Stimulated activated CD8-positive, alpha-beta memory T cell treated with anti-CD3 and anti-CD28 coated beads, Interleukin-15, amount 100 ng/mL, for 4 hours (primary cell): ENCODE results near the gene PTK6.

Experiments
- DNase-seq, 2 donors: peaks; one replicate each; pipeline ENCODE4 v3.0.0-alpha.2; 2020; ENCODE audit warnings: low read depth in 2 of 2

Gene PTK6

DNA sequence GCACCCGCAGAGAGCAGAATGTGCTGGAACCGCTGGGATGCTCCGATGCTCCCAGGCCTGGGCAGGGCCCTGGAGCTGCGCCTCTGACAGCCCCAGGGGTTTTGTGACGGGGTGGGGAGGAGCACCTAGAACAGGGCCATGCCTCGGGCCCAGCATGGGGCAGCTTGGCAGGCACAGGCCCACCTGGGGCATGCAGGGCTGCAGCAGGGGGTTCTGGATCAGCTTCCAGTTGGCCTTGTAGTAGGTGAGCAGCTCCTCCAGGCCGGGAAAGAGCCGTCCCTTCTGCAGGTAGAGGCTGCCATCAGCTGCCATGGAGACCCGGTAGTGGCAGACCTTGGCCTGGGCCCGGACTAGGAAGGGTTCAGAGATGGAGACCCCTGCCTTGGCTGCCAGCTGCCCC is 6.0 kb upstream of the PTK6 start:
- no peak for DNase-seq

GRCh38 chr20:63542696-63543095 is 5.5 kb upstream of the PTK6 start:
- DNase-seq, result no peak

DNA sequence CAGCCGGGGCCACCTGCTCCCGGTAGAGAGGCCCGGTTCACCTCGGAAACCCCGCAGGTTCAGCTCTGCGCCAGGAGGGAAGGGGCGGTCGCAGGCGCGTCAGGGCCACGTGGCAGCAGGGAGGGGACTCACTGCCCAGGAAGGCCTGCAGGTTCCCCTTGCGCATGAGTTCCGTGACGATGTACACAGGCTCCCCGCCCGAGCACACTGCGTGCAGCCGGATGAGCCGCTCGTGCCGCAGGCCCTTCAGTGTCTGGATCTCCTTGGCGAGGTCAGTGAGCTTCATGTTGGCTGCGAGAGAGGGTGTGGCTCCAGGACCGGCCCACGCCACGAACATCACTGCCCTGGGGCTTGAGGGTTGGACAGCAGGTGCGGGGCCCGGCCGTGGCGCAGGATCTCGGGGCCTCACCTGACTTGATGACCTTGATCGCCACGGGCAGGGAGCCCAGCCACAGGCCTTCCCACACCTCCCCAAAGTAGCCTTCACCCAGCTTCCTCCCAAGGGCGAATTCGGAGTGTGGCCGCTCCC is 4.9 kb upstream of the PTK6 start:
- DNase-seq, result no peak

GRCh38 chr20:63541371-63541770 is 4.2 kb upstream of the PTK6 start:
- DNase-seq, result no peak

GRCh38 chr20:63540417-63541186 is 3.4 kb upstream of the PTK6 start:
- DNase-seq, result no peak

GRCh38 chr20:63539441-63540370 is 2.5 kb upstream of the PTK6 start:
- no peak for DNase-seq

- no peak for DNase-seq
These were observed 1.9 kb upstream of the PTK6 start for GRCh38 chr20:63539092-63539430.

DNA sequence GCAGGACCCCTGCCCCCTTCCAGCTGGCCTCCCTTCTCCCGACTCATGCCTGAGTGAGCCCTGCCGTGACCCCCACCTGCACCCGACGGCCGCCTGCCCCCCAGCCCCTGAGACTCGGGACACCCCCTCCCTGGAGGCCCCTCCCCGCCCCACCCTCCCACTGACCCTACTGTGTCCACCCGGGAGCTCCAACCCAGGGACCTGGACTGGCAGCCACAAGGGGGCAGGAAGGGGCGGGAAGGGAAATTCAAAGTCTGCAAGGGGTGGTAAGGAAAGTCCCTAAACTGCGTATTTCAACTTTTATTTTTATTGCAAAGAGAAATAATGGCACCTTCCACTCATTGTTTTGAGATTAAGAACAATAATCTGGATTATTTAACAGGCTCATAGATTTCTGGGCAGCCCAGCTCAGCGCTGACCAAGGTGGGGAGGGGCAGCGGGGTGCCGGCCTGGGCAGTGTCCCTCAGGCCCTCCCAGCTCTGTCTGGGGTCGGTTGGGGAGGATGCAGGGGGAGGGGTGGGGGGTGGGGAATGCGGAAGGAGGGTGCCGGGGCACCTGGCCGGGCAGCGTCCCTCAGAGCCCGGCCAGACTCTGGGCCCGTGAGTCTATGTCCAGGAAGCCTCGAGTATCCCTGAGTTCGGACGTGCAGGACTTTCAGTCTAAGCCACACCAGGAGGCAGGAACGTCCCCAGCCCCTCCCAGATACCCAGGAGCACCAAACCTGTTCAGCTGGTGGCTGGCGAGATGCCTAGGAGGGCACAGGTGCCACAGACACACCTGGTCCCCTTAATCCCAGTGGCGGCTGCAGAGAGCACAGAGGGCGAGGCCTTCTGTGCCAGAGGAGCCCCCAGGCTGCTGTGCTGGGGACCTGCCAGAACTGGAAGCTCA is 1.3 kb upstream of the PTK6 start:
- no peak for DNase-seq

DNA sequence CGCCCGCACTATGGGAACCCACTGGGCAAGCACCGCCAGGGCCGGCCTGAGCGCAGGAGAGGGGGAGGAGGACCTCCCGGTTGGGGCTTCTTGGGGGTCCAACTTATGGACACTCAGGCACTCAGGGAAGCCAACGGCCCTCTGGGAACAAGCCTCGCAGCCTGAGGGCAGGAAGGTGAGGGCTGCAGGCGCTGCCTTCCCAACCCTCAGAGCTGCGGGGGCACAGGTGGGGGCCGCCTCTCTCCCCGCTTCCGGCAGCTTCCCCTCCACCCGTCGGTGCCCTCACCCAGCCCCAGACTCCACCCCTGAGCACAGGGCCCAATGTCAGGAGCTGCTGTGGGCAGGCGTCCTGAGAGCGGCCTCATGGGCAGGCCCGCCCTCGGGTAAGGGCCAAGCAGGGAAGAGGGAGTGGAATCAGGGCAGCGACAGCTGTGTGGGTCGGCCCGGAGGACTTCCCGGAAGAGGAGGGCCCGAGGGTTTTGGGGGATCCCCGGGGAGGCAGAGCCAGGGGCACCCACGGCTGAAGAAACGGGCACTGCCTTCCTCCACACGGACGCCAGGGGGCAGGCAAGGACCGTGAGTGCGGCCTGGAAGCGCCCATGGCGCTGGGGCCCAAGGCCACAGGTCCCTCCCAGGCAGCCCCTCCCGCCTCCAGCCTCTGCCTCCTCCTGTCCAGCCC is 488 bp upstream of the PTK6 start:
- peak; percentile 85 to 86 for DNase-seq

- DNase-seq, result no peak
These were observed 767 bp downstream of the PTK6 start for GRCh38 chr20:63536241-63536977.

DNA sequence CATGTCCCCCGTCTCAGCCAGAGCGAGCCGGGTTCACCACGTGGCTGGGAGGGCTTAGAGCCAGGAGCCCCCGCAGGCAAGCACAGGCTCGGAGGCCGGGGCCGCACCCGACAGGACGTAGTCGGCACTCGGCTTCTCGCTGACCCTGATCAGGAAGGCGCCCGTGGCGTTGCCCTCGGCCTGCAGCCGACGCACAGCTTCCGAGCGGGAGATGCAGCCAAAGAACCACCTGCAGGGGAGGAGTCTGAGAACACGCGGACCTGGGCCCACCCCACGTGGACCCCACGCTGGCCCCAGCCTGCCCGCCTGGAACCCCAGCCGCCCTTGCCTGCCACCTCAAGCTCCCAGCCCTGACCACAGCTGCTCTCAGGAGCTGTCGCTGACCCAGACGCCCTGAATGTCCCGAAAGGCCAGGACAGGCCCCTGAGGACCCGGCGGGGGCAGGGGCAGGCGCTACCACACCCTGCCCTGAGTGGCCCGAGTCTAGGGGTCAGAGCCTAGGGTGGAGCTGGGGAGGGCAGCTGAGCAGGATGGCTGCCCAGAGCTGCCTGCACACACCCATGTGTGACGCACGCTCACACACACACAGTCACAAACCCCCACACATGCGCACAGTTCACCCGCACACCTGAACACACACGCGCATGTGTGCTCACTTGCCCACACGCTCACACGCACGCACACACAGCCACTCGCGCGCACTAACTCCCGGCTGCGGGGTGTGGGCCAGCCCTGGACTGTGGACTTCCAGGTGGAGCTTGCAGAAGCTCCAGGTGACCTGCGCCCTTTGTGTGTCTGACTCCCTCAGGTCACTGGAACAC is 2.1 kb downstream of the PTK6 start:
- no peak for DNase-seq

DNA sequence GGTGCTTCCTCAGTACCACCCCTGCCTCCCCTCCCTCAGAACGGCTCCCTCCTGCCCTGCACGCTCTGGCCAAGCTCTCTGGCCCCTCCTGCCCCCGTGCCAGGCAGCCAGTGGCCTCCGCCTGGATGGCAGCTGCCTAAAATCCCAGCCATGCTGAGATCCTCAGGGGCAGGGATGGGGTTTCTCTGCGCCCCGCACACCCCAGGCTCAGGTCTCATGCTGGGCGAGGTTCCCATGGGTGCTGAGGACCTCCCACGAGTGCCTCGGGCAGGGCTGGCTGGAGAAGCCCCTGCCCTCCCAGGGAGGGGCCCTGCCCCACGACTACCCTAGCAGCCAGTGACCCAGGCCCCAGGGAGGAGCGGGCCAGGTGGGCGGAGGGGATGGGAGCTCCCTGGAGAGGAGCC is 2.7 kb downstream of the PTK6 start:
- no peak for DNase-seq

DNA sequence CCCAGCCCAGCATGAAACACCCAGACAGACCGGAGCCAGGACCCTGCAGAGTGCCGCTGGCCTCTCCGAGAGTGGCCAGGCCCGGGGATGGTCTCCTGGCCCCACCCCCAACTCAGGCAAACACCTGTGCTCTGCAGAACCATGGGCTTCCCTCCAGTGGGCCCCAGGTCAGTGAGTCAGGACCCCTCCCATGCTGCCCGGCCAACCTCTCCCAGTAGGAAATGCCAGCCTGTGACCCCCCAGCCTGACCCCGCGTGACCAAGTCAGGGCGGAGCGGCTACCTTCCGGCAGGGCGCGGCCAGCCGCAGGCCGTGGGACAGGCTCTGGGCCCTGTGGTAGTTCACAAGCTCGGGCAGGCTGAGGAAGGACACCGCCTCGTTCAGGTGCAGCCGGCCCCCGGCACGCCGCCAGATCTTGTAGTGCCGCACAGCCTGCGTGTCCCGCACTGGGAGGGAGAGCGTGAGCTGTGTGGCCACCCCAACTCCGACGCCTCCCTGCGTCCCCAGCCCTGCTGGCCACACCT is 3.2 kb downstream of the PTK6 start:
- no peak for DNase-seq

DNA sequence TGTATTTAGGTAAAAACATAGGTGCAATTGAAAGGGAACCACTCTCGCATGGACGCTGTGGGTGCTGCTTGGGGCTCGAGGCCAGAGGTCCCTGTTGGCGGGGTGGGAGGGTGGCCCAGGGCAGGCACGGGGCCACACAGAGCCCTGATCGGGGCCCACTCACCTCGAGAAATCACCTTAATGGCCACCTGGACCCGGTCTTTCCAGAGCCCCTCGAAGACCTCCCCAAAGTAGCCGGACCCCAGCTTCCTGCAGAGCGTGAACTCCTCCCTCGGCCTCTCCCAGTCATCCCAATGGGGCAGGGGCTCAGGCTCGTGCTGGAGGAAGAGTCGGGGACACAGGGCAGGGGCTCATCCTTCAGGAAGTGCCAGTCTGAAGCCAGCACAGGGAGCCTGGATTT is 3.8 kb downstream of the PTK6 start:
- no peak for DNase-seq

GRCh38 chr20:63532449-63532971 is 4.7 kb downstream of the PTK6 start:
- DNase-seq, result no peak

DNA sequence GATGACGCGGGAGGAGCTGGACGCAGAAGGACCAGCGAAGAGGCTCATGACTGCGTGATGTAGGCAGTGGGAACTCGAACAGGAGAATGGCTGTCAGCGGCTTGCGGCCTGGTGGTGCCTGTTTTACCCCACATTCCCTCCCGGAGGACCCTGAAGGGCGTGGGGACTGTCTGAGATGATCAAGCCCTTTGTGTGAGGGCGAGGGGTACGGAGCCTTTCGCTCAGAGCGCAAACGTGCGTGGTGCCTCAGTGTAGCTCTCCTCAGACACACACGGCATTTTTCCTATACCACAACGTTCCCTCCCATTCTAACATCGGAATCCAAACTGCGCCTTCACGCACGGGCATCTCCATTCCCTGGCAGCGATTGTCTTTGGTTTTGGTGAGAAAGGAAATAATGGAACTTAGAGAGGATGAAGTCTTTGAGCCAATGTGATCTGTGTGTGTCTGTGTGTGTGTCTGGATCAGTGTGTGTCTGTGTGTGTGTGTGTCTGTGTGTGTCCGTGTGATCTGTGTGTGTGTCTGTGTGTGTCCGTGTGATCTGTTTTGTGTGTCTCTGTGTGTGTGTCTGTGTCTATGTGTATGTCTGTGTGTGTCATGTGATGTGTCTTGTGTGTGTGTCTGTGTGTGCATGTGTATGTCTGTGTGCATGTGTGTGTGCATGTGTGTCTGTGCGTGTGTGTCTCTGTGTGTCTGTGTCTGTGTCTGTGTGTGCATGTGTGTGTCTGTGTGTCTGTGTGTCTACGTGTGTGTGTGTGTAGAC is 5.3 kb downstream of the PTK6 start:
- DNase-seq, result no peak

- no peak for DNase-seq
These were observed 6.4 kb downstream of the PTK6 start for GRCh38 chr20:63530788-63531160.
